HG03378 (cell line): ENCODE data around the gene SKAP2.

Source experiments
- ATAC-seq: cut with Tn5 transposase; IDR thresholded peaks from one replicate; pipeline ENCODE4 v1.9.1; 2021; ENCODE audit warnings: mild to moderate bottlenecking, moderate library complexity; ENCODE audit not compliant: unreplicated experiment

Gene SKAP2

DNA sequence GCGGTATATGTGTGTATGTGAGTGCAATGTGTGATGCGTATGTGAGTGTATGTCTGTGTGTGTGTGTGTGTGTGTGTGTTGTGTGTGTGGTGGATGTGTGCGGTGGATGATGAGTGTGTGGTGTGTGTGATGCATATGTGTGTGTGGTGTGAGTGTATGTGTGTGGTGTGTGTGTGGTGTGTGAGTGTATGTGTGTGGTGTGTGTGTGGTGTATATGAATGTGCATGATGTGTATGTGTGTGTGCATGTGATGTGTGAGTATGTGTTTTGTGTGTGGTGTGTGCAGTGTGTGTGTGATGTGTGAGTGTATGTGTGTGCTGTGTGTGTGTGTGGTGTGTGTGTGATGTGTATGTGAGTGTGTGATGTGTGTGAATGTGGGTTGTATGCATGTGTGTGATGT is 222.0 kb downstream of the SKAP2 start:
- no peak for ATAC-seq

- no peak for ATAC-seq
Measured at GRCh38 chr7:26639695-26640094, 224.7 kb downstream of the SKAP2 start.

DNA sequence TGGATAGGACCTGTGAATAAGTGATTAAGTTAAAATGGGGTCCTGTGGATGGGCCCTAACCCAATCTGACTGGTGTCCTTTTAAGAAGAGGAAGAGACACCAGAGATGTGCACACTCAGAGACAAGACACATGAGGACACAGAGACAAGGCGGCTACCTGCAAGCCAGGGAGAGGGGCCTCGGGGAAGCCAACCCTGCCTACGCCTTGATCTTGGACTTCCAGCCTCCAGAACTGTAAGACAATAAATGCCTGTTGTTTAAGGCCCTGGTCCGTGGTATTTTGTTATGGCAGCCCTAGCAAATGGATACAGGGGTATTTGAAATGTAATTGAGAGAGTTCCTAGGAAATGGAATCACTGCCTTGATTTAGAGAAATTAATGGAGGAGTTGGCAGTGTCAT is 225.3 kb downstream of the SKAP2 start:
- no peak for ATAC-seq

DNA sequence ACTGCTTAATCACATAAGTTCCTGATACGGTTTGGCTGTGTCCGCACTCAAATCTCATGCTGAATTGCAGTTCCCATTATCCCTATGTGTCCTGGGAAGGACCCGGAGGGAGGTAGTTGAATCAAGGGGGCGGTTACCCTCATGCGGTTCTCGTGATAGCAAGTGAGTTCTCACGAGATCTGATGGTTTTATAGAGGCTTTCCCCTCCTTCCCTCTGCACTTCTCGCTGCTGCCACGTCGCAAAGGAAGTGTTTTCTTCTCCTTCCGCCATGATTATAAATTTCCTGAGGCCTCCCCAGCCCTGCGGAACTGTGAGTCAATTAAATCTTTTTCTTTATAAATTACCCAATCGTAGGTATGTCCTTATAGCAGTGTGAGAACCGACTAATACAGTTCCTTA is 226.2 kb downstream of the SKAP2 start:
- ATAC-seq, result no peak

DNA sequence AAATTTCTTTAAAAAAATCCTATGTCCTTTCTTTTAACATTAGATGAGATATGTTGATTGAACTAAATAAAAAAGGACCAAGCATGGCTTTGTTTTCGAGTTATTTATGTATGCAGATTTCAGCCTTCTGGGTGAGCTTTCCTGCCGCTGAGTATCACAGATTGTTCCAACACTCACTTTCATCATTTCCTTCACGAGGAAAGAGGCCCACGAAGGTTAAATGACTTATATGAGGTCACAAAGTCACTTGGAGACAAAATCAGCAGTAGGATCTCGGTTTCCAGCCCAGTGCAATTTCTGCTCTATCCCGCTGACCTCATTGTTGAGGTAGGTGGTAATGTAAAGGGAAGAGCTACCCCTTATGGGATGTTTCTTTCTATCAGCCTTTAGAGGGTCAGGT is 226.8 kb downstream of the SKAP2 start:
- no peak for ATAC-seq

DNA sequence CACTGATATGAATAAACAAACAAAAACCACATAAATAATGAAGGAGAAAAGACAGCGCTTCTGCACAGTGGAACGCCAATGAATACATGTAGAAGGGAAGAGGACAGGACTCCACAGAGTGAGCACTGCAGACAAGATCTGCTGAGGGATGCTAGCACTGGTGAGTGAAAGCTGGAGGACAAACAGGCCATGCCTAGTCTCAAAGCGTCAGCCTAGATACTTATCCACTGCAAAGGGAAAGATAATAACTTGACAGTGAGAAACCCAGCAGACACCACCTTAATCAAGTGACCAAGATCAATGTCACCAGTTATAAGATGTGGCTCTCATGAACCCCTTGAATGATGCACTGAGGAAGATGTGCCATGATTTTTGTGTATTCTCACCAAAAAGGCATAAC is 227.6 kb downstream of the SKAP2 start:
- no peak for ATAC-seq

DNA sequence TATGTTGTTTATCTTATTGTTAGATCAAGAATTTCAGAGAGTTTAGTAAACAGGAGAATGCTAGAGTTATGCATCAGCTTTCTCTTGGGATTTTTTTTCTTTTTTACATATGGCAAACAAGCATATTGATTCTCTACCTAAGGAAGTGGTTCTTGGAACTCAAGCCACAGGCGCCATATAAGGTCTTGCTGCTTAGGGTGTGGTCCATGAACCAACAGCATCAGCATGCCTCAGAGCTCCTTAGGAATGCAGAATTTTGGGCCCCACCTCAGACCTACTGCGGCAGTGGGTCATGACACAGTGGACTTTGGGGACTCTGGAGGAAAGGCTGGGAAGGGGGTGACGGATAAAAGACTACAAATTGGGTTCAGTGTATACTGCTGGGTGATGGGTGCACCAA is 230.8 kb downstream of the SKAP2 start:
- no peak for ATAC-seq

- ATAC-seq, result no peak
Measured at GRCh38 chr7:26631601-26632000, 232.8 kb downstream of the SKAP2 start.

GRCh38 chr7:26630941-26631580 is 233.3 kb downstream of the SKAP2 start:
- no peak for ATAC-seq

DNA sequence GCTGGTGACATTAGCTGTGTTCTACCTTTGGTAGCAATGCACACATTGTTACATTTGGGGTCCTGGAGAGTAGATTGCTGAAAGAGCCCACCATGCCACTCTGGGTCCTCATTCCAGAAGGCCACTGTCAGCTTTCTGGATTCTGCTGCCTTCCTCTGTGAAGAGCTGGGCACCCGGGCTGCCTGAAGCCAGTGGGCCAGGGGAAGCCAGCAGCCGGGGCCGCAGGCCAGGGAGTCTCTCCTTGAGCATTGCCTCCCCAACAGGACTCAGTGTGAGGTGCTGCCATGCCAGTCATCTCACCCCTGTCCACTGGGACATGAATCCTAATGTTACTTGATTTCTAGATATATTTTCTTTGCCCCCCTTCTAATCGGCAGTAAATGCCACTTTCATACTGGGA is 234.0 kb downstream of the SKAP2 start:
- ATAC-seq, result no peak

DNA sequence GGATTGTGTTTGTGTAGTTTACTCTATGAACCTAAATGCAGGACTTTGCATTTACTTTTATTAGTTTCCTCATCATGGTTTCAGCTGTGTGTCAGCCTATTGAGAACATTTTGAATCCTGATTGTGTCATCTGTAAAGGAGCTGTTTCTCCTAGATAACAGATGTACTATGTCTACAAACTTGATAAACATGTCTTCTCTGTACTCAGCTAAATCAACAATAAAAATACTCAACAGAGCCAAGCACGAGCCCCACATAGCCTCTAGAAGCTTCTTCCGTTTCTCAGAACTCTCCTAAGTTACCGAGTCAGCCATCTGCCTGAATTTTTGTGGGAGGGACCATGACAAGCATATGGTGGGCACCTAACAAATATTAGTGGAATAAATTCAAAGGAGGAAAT is 234.7 kb downstream of the SKAP2 start:
- no peak for ATAC-seq

DNA sequence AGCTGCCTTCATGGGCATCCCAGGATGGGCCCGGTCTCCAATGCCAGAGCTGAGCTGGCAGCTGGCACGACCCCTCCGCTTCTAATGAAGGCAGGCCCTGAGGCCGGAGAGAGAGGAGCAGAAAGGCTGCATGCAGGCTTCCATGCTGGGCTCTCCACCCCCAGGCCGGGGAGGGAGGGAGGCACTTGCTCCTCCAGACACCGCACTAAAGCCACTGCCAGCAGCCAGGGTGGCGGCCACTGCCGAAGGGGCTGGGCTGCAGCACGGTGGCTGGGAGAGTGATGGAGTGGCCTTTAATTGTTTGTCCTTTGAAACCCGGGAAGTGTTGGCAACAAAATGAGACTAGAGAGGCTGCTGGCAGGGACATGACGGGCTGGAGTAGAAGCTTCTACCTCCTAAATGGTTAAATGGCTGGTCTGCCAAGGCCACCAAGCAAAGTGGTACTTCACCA is 236.5 kb downstream of the SKAP2 start:
- no peak for ATAC-seq

- ATAC-seq, result no peak
Measured at GRCh38 chr7:26627221-26627620, 237.2 kb downstream of the SKAP2 start.

DNA sequence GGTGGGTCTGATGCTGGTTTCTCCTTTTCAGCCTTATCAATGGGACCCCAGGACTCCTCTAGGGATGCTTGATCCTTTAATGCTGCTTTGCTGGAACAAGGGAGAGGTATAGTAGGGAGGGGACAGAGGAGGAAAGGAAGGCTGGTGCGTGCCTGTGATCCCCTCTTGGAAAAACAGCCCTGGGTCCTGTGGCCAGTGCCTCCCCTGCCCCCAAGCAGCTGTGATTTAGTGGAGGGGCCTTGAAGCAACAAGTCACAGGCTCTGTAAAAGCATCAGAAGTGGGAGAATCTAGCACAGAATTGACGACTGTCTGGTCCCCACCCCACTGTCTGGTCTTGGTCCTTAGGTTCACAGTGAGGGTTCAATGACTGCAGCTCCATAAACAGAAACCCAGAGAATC is 237.7 kb downstream of the SKAP2 start:
- ATAC-seq, result no peak

DNA sequence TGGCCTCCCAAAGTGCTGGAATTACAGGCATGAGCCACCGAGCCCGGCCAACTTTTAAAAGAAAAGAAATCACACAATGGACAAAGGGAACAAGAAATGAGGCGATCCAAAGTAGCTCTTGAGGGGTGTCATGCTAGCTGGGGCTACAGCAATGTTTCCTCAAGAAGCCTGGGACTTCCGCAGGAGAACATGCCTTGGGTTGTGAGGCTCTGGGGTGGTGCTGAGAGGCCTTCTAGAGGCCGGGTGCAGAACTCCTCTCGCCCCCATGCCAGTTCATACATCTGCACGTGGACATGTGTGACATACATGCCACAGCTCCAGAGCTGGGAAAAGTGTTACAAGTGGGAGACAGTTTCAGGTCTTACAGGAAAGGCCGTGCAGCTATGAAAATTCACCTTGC is 238.2 kb downstream of the SKAP2 start:
- ATAC-seq, result no peak

- ATAC-seq, result no peak
Measured at GRCh38 chr7:26625286-26625685, 239.1 kb downstream of the SKAP2 start.

- no peak for ATAC-seq
Measured at GRCh38 chr7:26624839-26625238, 239.6 kb downstream of the SKAP2 start.

- ATAC-seq, result no peak
Measured at GRCh38 chr7:26624431-26624830, 240.0 kb downstream of the SKAP2 start.

DNA sequence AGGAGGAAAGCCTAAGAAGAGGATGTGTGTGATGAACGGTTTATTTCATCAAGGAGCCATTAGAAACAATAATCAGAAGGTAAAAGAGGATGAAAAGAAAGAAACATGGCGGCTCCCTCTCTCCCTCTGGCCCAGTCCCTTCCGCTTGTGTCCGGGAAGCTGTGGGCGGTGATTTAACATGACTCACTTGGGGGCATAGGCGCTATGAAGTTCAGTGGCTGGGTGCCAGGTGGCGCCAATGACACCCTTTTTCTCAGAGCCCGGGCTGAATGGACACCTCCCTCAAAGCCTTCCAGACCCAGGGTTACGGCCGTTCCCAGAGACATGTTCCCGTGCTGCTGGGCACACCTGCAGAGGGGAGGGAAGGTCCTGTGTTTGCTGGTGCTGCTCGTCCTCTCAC is 244.0 kb downstream of the SKAP2 start:
- ATAC-seq, result no peak

DNA sequence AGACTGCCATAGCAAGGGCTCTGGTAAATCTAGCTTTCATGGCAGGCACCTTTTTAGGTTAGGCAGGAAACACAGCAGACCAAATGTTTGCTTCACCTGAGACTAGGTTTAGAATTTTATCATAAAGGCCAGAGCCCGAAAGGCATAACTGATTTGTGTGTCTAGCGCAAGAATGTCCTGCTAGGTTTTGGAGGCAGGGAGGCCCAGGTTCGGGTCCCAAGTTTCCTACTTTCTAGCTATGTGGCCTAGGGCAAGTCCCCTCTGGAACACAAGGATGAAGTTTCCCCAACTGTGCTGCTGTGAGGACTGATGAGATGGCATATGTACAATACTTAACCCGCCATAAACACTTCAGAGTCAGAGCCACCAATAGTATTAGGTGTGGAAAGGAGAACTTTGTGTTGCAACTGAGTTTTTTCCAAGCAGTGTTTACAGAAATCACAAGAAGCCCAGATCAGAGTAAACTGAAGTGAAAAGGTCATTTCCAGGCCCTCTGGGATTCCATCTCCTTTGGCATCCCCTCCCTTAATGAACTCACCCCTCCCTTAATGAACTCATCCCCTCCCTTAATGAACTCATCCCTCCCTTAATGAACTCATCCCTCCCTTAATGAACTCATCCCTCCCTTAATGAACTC is 244.9 kb downstream of the SKAP2 start:
- no peak for ATAC-seq

DNA sequence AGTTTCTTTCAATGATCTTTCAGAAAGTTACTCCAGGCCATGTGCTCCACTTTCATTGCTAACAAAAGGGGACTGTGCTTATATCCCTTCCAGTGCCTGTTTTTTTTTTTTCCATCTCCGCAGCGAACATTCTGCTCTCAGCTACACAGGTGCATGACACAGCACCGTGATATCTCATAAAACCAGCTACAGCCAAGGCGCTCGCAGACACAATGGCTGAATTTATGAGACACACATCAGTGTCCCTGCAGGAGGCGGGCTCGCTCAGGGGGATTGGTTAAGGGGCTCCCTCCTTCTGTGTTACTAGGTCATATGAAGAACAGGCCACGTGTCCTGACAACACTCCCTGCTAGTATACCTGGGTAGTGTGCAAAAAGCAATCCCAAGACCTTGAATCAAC is 245.5 kb downstream of the SKAP2 start:
- no peak for ATAC-seq

DNA sequence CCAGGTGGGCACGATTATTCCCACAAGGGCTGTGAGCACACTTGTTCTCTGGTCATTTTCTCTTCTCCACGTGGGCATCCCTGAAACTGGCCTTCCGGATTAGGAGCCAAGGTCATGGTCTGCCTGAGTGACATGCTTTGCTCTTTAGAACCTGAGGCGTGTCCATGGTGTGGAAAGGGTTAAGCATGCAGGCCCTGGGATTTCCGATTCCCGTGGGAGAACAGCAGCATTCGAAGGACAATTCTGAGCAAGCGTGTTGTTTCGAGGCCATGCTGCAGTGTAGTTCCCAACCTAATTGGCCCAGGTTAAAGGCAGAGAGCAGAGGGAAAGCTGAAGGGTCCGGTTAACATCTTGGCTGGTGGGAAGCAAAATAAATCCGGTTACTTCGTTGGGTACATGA is 245.9 kb downstream of the SKAP2 start:
- ATAC-seq, result no peak
